Cortex of kidney (tissue), 1 donor: Measurements from ENCODE around the gene FRMD3.

Experiments used
- DNase-seq: peaks from one replicate; lab custom pipeline; 2025; lab: John Stamatoyannopoulos, UW

Gene FRMD3

DNA sequence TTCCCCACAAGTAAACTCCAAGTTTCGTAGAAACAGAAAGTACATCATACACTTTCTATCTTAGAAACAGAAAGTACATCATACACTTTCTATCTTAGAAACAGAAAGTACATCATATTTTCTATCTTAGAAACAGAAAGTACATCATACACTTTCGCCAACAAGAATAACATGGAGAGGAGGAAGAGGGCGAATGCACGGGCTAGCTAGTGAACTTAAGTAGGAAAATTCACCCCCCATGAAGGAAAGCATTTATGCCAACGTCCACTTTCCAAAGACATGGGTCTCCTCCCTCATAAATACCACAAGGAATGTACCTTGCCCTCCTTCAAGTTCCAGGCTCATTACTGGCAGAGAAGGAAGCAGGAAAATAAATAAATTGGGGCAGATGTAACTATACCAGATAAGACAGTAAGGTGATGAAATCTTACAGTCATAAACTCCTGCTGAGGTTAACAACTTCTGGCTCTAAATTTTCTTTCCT lies 64.7 kb downstream of the FRMD3 start:
- no peak for DNase-seq

DNA sequence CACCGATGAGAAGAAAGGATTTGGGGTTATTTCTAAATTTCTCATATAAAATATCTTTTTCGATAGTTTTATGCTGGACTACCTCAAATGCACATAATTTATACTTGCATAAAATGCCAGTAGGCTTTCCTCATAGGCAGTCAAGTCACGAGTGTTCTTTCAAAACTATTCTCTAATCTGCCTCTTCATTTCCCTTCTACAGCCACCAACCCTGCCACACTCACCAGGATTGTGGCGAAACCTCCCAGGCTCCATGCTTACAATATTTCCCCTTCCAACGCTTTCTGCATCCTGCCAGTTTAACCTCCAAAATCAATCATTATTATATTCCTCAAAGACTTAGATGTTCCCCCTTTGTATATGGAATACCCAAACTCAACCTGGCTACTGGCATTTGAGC lies 65.4 kb downstream of the FRMD3 start:
- no peak for DNase-seq

- DNase-seq = no peak
These were observed 66.0 kb downstream of the FRMD3 start for GRCh38 chr9:83472221-83472665.

DNA sequence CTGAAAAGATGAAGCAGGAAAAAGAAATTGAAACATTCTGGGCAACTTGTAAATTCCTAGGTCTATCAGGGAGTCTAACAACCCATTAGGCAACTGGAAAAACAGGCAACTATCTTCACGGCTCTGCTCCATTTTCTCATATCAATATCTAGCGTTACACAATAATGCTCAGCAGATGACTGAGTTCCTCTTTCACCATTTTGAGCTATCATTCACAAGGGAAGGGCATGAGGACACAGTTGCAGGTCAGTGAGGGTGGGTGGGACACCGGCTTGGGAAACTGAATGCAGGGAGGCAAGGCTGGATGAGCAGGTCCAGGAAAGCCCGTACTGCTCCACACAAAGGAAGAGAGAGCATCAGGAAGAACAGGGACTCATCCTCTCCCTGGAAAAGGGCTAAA lies 67.0 kb downstream of the FRMD3 start:
- no peak for DNase-seq

- DNase-seq = no peak
These were observed 68.5 kb downstream of the FRMD3 start for GRCh38 chr9:83469722-83470121.

DNA sequence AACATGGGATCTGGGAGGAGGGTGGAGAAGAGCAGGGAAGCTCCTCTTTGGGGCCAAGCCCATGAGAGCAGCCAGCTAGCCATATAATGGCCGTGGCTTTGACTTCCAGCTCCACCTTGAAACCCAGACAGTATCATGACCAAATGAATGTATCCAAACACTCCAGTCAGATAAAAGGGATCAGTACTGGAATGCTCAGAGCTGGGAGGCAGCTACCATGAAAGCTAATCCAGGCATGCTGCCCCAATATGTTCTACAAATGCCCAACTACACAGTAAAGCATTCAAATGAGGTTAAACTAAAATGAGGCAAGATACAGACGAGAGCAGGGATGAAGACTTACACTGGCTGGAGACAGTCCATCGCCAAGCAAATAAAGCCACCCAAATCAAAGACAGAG lies 69.4 kb downstream of the FRMD3 start:
- no peak for DNase-seq

GRCh38 chr9:83466877-83467276 lies 71.3 kb downstream of the FRMD3 start:
- no peak for DNase-seq

GRCh38 chr9:83466351-83466750 lies 71.8 kb downstream of the FRMD3 start:
- no peak for DNase-seq

- no peak for DNase-seq
These were observed 78.4 kb downstream of the FRMD3 start for GRCh38 chr9:83459830-83460229.

DNA sequence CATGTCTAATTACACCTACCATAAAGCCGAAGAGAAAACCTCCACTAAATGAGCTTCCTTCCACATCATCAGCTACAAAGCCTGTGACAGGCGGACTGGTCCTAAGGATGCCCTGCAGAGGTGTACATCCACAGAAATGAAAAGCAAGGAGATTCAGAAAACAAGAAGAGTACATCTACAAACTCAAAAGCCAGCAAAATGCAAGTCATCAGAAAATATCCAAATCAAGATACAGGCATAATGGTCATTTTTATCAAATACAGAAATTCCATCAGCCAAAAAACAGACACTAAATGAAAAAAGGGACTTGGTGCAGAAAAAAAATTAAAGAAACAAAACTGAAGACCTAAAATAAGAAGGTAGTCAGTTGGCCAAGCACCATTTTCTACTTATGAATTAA lies 79.7 kb downstream of the FRMD3 start:
- DNase-seq = no peak

DNA sequence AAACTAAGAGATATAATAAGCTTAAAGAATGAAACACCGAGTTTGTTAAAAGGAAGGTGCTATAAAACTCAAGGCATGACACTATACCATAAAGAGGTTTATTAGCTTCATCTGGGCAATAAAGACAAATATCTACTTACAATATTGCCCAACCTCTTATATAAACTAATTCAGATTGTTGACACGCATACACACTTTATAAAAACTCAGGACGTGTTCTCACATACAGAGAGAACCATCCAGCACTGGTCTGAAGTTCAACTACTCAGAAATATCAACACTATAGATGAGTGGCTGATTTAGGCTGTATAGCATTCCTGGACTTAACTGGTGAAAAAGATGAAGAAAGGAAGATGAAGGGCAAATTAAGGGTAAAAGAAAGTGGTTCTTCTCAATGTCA lies 81.2 kb downstream of the FRMD3 start:
- no peak for DNase-seq

GRCh38 chr9:83456226-83456625 lies 82.0 kb downstream of the FRMD3 start:
- DNase-seq = no peak

- no peak for DNase-seq
These were observed 84.1 kb downstream of the FRMD3 start for GRCh38 chr9:83454076-83454475.

- DNase-seq = no peak
These were observed 86.9 kb downstream of the FRMD3 start for GRCh38 chr9:83451308-83451707.

DNA sequence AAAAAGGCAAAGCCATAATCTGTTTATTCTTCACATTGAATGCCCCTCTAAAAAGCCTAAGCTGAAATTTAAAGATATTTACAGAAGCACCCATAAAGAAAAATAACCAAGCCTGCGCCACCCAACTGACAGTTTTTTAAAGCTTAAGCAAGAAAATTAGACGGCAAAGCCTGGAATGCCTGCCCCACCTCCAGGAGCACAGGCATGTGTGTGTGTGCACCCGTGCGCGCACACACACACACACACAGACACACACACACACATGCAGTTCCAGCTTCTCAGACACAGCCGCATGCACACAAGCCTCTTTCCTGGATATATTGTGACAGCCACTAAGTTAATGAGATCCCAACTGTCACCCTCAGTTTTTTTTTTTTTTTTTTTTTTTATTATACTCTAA lies 88.2 kb downstream of the FRMD3 start:
- no peak for DNase-seq

DNA sequence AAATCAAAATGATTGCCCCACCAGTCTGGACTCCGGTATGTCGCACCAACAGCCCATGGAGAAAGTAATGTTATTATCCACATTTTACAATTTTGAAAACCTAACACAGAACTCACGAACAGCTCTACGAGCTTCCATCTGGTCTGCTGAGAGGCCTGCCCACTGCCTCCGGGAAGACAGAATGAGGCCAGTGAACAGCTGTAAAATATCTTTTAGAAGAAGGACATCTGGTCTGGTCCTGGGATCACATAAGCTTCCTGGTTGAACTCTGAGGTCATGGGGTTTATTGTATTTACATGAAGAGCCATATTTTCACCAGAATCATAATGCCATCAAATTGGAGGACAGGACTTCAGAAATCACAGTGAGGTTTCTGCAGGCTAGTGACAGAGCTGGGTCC lies 89.0 kb downstream of the FRMD3 start:
- DNase-seq = no peak

DNA sequence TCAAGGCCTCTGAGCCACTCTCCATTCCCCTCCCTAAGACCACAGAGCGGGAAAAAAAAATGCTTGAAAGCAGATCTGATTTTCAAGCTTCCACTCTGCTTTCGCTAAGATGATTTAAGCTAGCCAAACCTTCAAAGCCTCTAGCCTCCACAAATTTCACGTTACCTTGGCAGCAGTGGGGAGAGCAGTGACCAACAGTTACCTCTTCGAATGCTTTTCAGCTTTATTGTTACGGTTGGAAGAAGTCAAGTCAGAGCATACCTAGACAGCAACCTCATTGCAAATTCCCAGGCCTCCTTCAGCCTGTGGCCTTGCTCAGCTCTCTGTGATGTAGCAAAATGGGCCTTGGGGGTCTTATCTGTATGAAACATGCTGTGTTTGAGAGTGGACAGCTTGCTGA lies 89.6 kb downstream of the FRMD3 start:
- no peak for DNase-seq

DNA sequence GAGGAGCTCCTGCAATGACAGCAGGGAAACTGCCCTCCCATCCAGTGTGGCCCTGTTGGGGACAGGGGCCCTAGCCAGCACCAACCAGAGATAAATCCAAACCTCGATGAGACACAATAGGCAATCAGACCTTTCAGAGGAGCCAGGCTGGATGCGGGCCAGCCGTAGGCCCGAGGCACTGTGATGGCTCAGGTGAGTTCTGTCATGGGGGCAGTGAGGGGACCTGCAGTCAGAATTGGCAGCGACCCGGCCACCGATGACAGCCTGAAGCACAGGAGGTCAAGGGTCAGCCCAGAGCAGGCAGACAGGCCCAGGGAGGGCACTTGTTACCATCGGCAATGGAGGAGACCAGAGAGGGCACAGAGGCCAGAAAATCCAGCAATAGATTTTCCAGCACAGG lies 90.8 kb downstream of the FRMD3 start:
- no peak for DNase-seq

DNA sequence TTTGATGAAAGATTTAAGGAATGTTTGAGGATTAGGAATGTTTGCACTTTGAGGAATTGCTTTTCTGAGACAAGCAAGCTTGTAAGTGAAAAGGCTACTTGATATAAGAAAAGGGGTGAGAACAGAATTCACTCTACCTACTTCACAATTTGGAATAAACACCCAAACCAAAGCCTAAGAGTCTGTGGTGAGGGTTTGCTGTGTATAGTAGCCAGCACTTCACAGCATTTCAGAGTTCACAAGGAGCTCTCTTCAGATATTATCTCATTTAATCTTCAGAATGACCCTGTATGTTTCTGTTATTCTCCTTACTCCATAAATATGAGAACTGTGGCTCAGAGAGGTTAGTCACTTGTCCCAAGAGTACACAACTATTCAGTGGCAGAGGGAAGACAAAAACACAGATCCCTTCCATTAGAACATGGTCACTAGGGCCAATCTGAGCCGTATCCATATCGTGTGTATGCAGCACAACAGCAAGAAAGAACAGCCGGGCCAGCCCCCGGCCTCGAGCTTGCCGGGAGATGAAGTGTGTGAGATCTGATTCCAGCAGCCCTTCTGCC lies 92.4 kb downstream of the FRMD3 start:
- no peak for DNase-seq

DNA sequence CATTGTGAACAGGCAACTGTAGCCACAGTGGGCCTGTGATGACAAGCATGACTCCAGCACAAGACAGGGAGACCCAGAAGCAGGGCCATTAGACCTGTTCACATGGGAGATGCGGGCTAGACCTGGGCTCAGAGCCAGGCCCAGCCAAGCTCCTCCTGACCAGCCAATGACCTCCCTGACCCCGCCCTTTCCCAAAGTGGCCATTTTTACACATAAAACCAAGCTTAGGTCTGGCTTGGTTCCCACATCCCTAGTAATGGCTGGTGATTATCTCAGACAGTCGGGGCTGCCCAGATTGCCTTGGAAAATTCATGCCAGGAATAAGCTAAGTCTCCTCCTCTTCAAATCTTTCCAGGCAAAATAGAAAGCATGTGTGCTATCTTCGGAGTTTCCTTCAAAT lies 94.1 kb downstream of the FRMD3 start:
- no peak for DNase-seq

DNA sequence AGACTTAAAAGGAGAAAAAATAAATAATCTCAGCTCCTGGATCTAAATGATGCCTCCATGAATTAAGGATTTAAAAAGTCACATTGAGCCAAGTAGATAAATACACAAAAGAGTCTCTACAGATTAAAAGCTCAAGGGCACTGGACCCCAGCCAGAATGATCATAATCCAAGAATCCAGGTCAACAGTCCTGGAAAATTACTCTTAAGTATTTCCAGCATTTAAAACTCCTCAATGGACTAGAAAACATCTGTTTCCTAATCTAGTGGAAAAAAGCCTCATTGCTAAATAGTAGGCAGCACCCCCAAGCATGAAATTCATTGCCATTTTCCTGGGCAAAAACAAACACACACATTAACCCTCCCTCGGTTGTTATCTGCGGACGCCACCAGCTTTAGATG lies 96.8 kb downstream of the FRMD3 start:
- no peak for DNase-seq

DNA sequence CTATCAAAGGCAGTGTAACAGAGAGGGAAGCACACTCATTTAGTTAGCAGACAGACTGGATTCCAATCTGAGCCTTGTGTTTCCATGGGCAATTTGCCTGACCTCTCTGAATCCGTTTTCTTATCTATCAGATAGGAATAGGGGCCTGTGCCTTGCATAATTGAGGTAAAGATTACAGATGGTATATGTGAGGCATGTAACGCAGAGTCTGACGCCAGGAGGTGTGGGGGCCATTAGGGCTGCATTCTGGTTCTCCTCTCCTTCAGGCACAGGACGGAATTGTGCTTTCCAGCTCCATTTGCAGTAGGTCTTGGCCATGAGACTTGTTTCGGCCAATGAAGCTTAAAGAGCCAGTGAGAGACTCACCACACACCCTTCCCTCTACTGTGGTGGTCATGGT lies 97.6 kb downstream of the FRMD3 start:
- no peak for DNase-seq

GRCh38 chr9:83435301-83435700 lies 102.9 kb downstream of the FRMD3 start:
- DNase-seq = no peak

DNA sequence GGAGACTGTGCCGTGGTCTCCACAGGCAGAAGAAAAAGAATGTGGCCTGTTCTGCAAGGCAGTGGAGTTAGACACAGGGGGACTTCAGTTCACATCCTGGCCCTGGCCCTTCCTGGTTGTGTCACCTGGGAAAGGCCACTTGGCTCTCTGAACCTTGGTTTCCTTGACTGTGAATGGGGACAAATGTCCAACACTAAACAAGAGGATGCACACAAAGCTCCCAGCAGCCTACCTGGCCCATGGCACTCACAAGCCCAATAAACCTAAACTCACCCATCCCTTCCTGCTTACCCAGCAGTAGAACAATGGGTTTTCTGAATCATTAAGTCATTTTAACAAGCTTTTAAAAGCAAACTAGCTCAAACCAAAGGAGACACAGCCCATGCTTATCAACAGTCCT lies 103.9 kb downstream of the FRMD3 start:
- DNase-seq = no peak

GRCh38 chr9:83433846-83434245 lies 104.4 kb downstream of the FRMD3 start:
- no peak for DNase-seq
